OCI-LY3 (cell line): ENCODE data around the gene FASTKD1.
"Not testable (repeated sequence)": the region's sequence is repeated elsewhere in the genome, so short reads cannot be mapped to it uniquely, and the experiment has no call there.

Experiments used
- H2AFZ ChIP-seq: fragments of 200-600, 300-600 bp; shearing (Covaris generic); 2 replicates; pipeline ENCODE4 v1.6.0; 2014; ENCODE audit warnings: antibody characterized with exemption, low read depth, low read length
- H3K27ac ChIP-seq: fragments of 200-600, 300-600 bp; sonication (generic); 2 replicates; pipeline ENCODE4 v1.5.1; 2014; ENCODE audit warnings: mild to moderate bottlenecking, low read length, moderate library complexity, mixed read lengths
- H3K27me3 ChIP-seq: fragments of 200-600, 300-600 bp; sonication (generic); 2 replicates; pipeline ENCODE4 v1.6.1; 2014; ENCODE audit warnings: low read depth, low read length, mixed read lengths
- H3K36me3 ChIP-seq: fragments of 200-600, 300-600 bp; sonication (generic); replicated peaks from 2 replicates; pipeline ENCODE3; 2014; ENCODE audit warnings: low read depth, low read length, mixed read lengths
- H3K4me1 ChIP-seq: fragments of 300-600, 200-600 bp; sonication (generic); 2 replicates; pipeline ENCODE4 v1.6.1; 2014; ENCODE audit warnings: low read length, mixed read lengths
- H3K4me2 ChIP-seq: fragments of 200-600, 300-600 bp; sonication (generic); 2 replicates; pipeline ENCODE4 v1.6.1; 2014; ENCODE audit warnings: low read length, mixed read lengths
- H3K4me3 ChIP-seq: fragments of 300-600, 200-600 bp; sonication (generic); 2 replicates; pipeline ENCODE4 v1.5.1; 2014; ENCODE audit warnings: antibody characterized with exemption, mild to moderate bottlenecking, low read length, moderate library complexity
- H3K79me2 ChIP-seq: fragments of 300-600, 200-600 bp; shearing (Covaris generic); 2 replicates; pipeline ENCODE4 v1.6.1; 2014; ENCODE audit warnings: mild to moderate bottlenecking, low read length, mixed read lengths
- H3K9ac ChIP-seq: fragments of 300-600, 200-600 bp; shearing (Covaris generic); 2 replicates; pipeline ENCODE4 v1.6.0; 2014; ENCODE audit warnings: mild to moderate bottlenecking, low read length, moderate library complexity
- H3K9me3 ChIP-seq: fragments of 200-600, 300-600 bp; shearing (Covaris generic); 2 replicates; pipeline ENCODE4 v1.6.1; 2014; ENCODE audit warnings: low read length, mixed read lengths; ENCODE audit not compliant: insufficient read depth
- H4K20me1 ChIP-seq: fragments of 200-600, 300-600 bp; sonication (generic); 2 replicates; pipeline ENCODE4 v1.6.1; 2016; ENCODE audit warnings: low read length, mixed read lengths; ENCODE audit not compliant: insufficient read depth
- CTCF ChIP-seq: fragments of 200-600, 300-600 bp; sonication (generic); IDR thresholded peaks from 2 replicates; pipeline ENCODE4 v1.5.1; 2014; ENCODE audit warnings: antibody characterized with exemption, low read length, low read depth
- EZH2phosphoT487 ChIP-seq: fragments of 200-600 bp; shearing (Covaris generic); IDR thresholded peaks from 2 replicates; pipeline ENCODE4 v1.6.1; 2018; ENCODE audit warnings: antibody characterized with exemption, mixed run types, low read depth

Gene FASTKD1

GRCh38 chr2:169584005-169584877, 10.6 kb upstream of the FASTKD1 start, which contains the start of gene PPIG:
PPIG (plus strand) TSS chr2:169584351; CDS start chr2:169604042, 19,691 bp downstream.
- Histone ChIP-seq H3K4me3 (peak within 1 kb of the TSS; percentile 92), H3K4me2 (peak within 1 kb of the TSS; percentile 86), H3K27ac (peak within 1 kb of the TSS; percentile 89), H3K4me1 (peaks cover 14% of the 10 kb centered on the region), H3K36me3 (peaks cover 8% of the 10 kb centered on the region), H2AFZ (peak within 1 kb of the TSS; percentile 98), H3K79me2 (peaks cover 50% of the 10 kb centered on the region), H3K9me3 (peaks cover 2% of the 10 kb centered on the region; the same call in 1 of the 2 replicates), H4K20me1 (peaks cover 22% of the 10 kb centered on the region; the same call in 1 of the 2 replicates), H3K9ac (peak within 1 kb of the TSS; percentile 89), H3K27me3 (no peaks in the 10 kb centered on the region)
- no peak for TF ChIP-seq CTCF
- no peak for TF ChIP-seq EZH2phosphoT487

GRCh38 chr2:169583518-169583917, 9.9 kb upstream of the FASTKD1 start:
- H3K79me2 ChIP-seq, result peaks cover 43% of the 10 kb centered on the region
- H4K20me1 ChIP-seq, result peaks cover 16% of the 10 kb centered on the region; the same call in 1 of the 2 replicates
- H3K4me3 ChIP-seq, result peak overlapping the region; percentile 92; the same call in 1 of the 2 replicates
- H3K4me1 ChIP-seq, result peaks cover 14% of the 10 kb centered on the region
- TF ChIP-seq CTCF (no peak), EZH2phosphoT487 (no peak)
- H3K36me3 ChIP-seq, result peaks cover 3% of the 10 kb centered on the region
- H3K9me3 ChIP-seq, result peaks cover 2% of the 10 kb centered on the region; the same call in 1 of the 2 replicates
- no peak overlapping the region for H3K27ac ChIP-seq
- H3K27me3 ChIP-seq, result no peaks in the 10 kb centered on the region
- peak overlapping the region; percentile 86; the same call in 1 of the 2 replicates for H3K4me2 ChIP-seq
- H3K9ac ChIP-seq, result no peak overlapping the region
- peak overlapping the region; percentile 98 for H2AFZ ChIP-seq

GRCh38 chr2:169582552-169583266, 9.0 kb upstream of the FASTKD1 start:
- not testable (repeated sequence) for H2AFZ ChIP-seq, H3K36me3 ChIP-seq, H3K4me3 ChIP-seq, H3K4me2 ChIP-seq, H3K27ac ChIP-seq, H3K9me3 ChIP-seq, H3K27me3 ChIP-seq, H3K9ac ChIP-seq
- Histone ChIP-seq H3K4me1 (peaks cover 14% of the 10 kb centered on the region), H3K79me2 (peaks cover 35% of the 10 kb centered on the region), H4K20me1 (peaks cover 13% of the 10 kb centered on the region; the same call in 1 of the 2 replicates)

GRCh38 chr2:169579044-169579443, 5.4 kb upstream of the FASTKD1 start:
- TF ChIP-seq EZH2phosphoT487 (no peak), CTCF (no peak)
- Histone ChIP-seq H4K20me1 (no peaks in the 10 kb centered on the region), H3K4me3 (no peak overlapping the region)

GRCh38 chr2:169575264-169575663, 1.6 kb upstream of the FASTKD1 start:
- not testable (repeated sequence) for H3K4me2 ChIP-seq, H3K27ac ChIP-seq
- H3K79me2 ChIP-seq, result peaks cover 34% of the 10 kb centered on the region

More at GRCh38 chr2:169579044-169579443, 5.4 kb upstream of the FASTKD1 start:
- no peaks in the 10 kb centered on the region for H3K36me3 ChIP-seq
- no peak overlapping the region for H3K9ac ChIP-seq
- no peak overlapping the region for H3K4me2 ChIP-seq
- H2AFZ ChIP-seq, result peak overlapping the region; percentile 2
- H3K27ac ChIP-seq, result no peak overlapping the region
- H3K4me1 ChIP-seq, result peaks cover 3% of the 10 kb centered on the region; the same call in 1 of the 2 replicates
- no peaks in the 10 kb centered on the region for H3K79me2 ChIP-seq
- H3K27me3 ChIP-seq, result no peaks in the 10 kb centered on the region
- H3K9me3 ChIP-seq, result peaks cover 2% of the 10 kb centered on the region; the same call in 1 of the 2 replicates

GRCh38 chr2:169574539-169574938, 874 bp upstream of the FASTKD1 start:
- H2AFZ ChIP-seq, H3K9me3 ChIP-seq, H3K4me1 ChIP-seq, H3K4me3 ChIP-seq, H4K20me1 ChIP-seq, H3K9ac ChIP-seq, H3K4me2 ChIP-seq, H3K27ac ChIP-seq, H3K27me3 ChIP-seq, H3K36me3 ChIP-seq: not testable (repeated sequence)
- peaks cover 40% of the 10 kb centered on the region for H3K79me2 ChIP-seq

More at GRCh38 chr2:169575264-169575663, 1.6 kb upstream of the FASTKD1 start:
- not testable (repeated sequence) for H3K27me3 ChIP-seq, H4K20me1 ChIP-seq, H2AFZ ChIP-seq, H3K36me3 ChIP-seq, H3K9ac ChIP-seq, H3K4me3 ChIP-seq, H3K9me3 ChIP-seq, H3K4me1 ChIP-seq
